Measurements from ENCODE around the gene NOA1.

The NOA1 gene

DNA sequence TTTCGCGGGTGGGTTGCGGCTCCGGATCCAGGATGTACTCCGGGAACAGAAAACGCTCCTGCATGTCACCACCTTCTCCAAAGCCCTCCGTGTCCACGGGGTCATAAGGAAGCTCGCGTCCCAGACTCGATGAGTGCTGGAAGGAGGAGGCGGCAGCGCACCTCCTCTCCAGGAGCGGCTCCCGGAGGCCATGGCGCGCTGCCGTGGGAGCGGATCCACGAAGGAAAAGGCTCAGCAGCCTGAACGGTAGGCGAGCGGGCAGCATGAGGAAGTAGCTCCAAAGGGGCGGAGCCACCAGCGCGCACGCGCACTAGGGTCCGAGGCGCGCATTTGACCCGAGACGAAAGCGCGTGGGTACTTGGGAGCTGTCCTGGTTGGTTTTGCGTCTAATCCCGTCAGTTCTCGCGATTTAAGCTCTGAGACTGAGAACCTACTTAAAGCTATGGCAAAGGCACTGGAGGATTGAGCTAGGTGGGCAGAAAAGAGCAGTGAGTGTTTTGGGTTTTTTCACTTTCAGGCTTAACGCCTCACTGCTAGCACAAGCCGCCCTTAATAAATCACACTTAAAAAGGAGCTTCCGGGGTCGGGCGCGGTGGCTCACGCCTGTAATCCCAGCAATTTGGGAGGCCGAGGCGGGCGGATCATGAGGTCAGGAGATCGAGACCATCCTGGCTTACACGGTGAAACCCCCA lies at the start of gene NOA1:
NOA1 (minus strand) TSS at position 286 of the 692 bp plus-strand sequence; CDS start at position 265, 21 bp downstream.
- peak; percentile 98 to 99 for DNase-seq

DNA sequence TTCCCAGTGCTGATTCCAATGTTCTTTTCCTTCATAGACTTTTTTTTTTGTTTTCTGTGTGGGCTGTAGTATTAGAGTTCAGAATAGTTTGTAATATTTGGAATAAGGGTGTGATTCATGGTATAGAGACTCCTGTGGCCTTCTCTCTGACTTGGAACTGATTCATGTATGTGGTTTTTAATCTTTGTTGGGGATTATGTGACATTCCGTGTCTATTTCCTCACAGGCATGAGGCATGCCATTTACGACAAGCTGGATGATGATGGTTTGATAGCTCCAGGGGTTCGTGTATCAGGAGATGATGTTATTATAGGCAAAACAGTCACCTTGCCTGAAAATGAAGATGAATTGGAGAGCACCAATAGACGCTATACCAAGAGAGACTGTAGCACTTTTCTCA lies 45.7 kb upstream of the NOA1 start:
- no peak for DNase-seq

DNA sequence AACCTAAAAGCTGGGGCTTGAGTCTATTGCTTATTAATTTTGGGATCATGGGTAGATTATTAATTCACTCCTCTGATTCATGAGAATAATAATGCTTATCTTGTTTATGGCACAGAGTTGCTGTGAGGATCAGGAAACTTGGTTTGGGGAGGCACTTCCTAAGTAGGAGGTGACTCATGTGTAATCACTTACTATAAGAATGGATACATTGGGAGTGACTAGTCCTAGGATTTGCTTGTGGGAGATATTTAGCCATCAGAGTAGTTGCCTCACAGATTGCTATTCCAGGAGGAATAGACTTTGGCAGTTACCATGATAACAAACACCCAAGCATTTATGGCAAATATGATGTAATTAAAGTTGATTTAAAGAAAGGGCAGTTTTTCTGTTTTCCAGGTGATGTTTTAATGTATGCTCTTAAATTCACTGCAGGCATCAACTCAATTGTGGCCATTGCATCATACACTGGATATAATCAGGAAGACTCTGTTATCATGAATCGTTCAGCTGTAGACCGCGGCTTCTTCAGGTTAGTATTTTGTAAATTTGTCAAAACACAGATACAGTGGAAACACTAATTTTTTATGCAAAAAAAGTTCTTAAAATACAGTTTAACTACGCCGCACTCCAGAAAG lies 43.2 kb upstream of the NOA1 start:
- DNase-seq = no peak

DNA sequence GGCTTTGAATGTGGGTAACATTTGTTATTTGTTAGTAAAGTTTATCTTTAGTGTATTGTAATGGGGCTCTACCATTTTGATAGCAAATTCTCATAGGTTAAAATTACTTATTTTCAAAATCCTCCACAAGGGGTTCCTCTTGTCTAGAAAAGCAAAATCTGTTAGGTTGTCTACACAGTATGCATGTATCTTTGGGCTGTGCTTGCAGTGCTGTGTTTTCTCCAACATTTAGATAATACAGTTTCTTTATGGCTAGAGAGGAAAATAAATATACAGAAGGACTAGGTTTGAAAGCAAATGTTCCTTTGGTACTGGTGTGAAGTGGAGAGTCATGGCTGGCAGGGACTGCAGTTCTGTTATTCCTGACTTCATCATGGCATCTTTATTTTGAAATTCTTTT lies 41.6 kb upstream of the NOA1 start:
- DNase-seq = no peak

DNA sequence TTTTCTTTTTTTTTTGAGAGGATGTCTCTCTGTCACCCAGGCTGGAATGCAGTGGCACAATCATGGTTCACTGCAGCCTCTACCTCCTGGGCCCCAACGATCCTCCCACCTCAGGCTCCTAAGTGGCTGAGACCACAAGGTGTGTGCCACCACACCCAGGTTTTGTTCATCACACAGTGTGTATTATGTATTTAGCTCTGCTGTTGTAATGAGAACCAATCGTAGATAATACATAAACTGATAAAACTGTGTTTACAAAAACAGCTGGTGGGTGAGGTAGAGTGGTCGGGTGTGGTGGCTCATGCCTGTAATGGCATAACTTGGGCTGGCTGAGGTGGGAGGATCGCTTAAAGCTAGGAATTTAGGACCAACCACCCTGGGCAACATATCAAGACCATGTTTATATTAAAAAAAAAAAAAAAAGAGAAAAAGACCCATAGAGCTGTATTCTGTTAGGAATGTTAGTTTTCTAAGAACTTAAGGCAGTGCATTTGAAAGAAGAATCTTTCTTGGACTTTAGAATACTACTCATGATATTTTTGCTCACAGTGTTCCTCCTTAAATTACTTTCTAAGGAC lies 36.2 kb upstream of the NOA1 start:
- no peak for DNase-seq

DNA sequence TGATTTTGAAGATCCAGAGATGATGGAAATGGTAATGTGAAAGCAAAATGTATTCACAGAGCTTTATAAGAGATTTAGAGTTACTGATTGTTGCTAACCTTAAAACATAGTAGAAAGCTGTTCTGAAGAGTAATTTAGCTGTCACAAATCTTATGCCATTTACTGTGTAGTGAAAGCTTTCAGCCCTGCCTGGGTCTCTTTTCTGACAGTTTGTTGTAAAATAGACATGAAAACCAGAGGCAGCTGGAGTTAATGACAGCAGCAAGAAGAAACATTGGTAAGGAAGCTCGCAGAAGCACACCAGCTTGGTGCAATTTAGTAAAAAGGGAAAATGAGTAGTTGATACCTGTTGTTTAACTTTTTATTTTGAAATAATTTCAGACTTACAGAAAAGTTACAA lies 22.3 kb upstream of the NOA1 start:
- no peak for DNase-seq

DNA sequence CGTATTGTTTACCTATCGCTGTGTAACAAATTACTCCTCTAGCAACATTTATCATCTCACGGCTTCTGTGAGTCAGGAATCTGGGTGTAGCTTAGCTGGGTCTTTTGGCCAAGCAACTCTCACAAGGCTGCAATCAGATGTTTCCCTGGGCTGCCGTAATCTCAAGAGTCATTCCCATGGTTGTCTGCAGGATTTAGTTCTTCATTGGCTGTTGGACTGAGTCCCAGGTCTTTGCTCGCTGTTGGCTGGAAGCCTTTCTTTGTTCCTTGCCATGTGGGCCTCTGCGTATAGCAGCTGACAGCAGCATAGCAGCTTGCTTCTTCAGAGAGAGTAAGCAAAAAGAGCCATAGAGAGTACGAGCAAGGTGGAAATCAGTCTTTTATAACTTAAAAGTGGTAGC lies 18.1 kb upstream of the NOA1 start:
- DNase-seq = no peak

DNA sequence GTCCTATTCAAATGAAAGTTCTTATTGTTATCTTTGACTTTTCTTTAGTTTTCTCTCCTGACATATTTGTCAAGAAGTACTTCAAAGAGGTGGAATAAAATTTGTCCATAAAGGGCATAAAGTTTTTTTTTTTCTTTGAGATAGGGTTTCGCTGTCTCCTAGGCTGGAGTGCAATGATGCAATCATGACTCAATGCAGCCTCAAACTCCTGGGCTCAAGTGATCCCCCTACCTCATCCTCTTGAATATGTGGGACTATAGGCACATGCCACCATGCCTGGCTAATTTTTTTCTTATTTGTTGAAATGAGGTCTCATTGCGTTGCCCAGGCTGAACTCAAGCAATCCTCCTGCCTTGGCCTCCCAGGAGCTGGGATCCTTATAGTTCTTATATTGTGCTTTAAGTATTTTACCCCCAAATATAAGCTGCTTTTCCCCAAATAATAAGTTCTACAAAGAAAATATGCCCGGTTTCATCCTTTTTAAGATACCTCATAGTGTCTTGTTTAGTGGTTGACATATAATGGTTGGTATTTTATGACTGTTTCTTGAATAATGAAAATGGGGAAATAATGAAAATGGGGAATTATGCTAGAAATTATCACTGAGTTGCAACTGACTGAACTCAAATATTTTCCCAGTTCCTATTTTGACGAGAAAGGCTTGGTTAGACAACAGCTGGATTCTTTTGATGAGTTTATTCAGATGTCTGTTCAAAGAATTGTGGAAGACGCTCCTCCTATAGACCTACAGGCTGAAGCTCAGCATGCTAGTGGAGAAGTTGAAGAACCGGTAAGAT lies 12.9 kb upstream of the NOA1 start:
- no peak for DNase-seq

DNA sequence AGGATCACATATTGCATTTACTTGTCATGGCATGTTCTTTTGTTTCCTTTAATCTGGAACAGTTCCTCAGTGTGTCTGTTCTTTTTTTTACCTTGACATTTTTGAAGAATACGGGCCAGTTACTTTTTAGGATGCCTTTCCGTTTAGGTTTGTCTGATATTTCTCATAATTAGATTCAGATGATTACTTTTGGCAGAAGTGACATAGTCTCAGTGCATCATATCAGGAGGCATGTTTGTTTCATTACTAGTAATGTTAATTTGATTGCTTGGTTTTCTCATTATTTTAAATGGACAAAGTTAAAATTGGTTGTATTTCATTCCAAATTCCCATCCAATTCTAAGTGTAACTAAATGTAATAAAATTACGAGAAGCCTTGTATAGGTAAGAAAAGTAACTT lies 9.5 kb upstream of the NOA1 start:
- no peak for DNase-seq

DNA sequence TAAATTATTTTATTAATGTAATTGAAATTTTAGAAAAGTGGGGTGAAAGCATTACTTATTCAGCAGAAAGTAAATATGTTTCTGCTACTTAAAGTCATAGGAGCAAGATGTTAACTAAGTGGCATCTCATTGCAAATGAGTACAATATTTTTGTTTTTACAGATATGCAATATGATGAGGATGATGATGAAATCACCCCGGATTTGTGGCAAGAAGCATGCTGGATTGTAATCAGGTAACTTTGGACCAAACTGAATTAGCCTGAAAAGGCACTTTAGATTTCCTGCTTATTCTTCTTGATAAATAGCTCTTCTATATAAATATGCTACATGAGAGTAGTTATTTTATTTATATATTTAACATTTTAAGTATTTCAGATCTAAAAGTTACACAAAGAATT lies 8.8 kb upstream of the NOA1 start:
- DNase-seq = no peak

DNA sequence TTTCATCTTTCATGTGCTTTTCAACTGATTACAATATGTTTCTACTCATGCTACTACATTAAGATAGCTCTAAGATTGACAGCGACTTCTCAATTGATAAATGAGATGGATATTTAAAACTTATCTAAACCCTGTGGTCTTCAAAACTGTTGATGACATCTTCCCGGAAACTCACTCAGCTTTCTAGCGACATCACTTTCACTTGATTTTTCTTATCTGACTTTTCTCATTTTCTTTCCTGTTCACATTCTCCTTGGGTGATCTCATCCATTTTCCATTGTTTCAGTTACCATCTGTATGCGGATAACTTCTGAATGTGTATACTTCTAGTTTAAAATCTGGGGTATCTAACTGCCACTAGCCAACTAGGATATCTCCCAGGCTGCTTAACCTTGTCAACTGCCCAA lies 4.4 kb upstream of the NOA1 start:
- DNase-seq = no peak

DNA sequence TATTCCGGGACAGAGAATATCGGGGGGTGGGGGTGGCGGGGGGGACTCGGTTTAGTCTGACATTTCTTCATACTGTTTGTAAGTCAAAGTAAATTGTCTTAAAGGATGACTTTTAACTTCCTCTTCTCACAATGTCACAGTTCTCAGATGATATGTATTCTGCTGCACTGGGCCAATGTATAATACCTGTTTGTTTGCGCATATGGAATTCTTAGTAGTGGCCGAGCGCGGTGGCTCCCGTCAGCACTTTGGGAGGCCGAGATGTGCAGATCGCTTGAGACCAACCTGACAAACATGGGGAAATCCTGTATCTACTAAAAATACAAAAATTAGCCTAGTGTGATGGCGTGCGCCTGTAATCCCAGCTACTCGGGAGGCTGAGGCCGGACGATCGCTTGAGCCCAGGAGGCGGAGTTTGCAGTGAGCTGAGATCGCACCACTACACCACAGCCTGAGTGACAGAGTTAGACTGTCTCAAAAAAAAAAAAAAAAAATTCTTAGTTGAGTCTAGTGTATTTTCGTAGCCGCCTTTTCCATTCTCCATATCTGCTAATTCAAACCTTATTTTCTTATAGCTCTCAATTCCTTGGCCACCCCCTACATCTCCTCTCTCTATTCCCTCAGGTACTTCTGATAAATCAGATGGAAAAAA lies 2.1 kb upstream of the NOA1 start:
- DNase-seq = peak; percentile 3 to 10

DNA sequence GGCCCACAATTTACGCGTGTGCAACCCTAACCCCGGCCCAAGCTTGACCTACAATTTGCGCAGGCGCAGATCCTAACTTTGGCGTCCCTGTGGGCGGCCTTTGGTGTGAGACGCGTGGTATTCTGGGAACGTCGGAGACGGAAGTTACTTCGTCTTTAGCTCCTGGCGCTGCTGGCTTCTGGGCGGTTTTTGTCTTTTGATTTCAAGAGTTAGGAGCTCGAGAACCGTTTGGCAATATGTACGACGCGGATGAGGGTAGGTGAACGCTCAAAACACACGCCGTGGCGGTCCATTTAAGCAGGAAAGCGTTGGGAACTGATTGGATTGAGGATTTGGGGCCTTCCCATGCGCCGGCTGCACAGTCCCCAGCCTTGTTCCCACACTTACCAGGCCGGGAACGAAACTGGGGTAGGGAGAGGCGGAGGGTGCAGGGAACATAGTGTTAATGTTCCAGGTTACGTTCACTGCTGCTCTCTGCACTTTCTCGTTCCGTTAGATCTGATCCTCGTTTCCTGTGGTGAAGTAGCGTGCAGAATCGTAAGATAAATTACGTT lies 1.4 kb upstream of the NOA1 start, which contains the start of gene POLR2B:
POLR2B (plus strand) TSS at position 147 of the 554 bp plus-strand sequence; CDS start at position 237, 90 bp downstream.
- peak; percentile 93 to 97 for DNase-seq

DNA sequence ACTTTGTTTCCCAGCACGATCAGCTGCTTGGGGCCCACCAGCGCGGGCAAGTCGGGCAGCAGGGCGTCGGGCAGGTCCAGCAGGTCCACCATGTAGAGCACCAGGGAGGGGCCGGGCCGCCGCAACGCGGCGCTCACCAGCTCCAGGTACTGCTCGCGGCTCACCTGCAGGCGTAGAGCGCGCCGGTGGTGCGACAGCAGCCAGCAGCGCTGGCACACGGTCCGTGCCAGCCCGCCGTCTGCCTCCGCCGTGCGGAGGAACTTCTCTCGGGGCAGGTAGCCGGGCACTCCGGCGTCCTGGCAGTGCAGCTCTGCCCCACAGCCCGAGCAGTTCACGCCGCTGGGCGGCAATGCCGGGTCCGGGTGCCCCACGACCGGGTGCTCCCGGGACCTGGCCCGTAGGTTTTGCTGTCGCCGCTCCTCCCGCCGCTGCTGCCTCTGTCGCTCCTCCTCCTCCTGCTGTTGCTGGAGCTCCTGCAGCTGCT lies 527 bp downstream of the NOA1 start:
- DNase-seq = peak; percentile 18 to 62

DNA sequence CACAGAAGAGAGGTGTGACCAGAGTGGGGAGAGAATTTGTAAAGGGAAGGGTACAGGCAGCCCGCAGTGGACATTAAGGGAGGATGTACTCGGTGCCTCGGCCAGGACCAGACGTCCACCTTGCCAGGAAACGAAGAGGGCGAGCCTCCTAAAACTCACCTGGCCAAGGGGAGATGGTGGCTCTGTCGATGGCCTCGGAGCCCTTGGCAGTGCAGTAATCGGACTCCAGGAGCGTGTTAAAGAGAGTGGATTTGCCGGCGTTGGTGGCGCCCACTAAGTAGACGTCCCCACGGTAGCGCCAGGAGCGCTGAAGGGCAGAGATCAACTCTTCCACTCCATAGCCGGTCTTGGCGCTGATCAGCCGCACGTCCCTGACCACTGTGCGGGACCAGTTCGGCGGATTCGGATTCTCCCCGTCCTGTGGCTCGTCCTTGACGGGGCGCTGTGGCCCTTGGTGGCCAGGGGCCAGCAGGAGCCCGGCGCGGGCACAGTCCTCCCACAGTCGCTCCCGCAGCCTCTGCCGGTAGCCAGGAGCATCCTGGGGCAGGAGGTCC lies 1.0 kb downstream of the NOA1 start:
- DNase-seq = peak in 1 of 2 experiments; percentile 60

DNA sequence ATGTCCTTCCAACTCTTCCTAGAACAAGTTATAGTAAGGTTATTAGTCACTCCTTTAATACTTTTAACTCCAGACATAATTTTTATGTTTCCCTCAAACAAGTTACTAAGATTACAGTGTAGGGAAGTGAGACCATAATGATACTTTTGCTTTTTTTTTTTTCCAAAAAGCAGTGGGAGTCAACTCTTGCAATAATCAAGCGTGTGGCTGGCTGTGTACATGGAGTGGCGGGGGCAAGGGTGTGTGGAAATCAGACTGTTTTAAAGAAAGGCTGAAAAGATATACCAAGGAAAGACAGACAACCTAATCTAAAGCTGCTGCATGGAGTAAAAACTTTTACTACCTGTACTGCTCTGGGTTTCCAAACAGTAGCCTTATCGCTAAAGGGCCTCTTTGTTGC lies 4.1 kb downstream of the NOA1 start:
- DNase-seq = no peak

DNA sequence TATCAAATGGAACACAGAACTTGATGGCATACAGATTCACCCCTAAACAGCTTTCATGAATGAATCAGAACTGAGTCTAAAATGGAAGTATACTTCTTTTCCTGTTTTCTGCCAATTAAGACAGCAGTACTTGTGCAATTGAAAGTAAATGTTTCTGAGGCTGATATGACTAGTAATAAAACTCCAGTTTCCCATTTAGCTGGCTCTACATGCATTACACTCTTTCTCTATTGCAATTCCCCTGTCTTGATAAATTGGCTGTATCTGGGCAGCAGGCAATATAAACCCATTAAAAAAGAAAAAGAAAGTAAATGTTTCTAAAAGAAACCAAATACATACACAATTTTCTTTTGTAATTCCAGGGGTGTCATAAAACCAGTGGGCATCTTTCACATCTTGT lies 4.6 kb downstream of the NOA1 start:
- DNase-seq = no peak

DNA sequence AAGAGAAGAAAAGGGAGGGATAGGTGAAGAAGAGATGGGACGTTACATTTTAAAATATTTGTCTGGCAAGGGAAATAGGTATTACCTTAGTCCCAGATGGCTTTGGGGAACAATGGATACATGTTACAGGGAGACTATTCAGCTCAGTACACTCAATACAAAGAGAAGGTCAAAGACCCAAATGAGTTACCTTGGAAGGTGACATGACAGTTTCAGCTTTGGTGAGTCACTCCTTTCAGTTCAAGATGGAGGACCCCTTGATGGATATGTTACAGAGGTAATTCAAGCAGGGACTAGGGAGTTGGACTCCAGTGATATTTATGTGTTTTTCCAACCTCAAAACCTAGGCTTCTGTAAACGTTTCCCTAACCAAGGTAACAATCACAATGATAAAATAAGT lies 5.0 kb downstream of the NOA1 start:
- no peak for DNase-seq

DNA sequence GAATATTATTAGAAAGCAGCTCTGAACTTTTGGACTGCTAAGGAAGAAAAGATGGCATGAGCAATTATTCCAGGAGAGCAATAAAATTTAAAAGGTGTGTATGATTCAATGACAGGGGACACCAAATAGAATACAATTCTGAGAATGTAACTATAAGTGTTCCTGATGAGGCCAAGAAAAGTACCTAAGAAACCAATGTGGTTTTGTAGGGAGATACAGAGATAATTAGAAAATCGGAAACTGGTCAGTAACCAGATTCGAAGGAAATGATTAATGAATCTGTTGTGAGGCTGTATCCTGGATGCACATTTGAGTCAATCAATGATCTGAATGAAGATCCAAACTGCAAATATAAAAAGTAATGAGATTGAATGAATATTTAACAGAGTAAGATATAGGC lies 6.0 kb downstream of the NOA1 start:
- no peak for DNase-seq

DNA sequence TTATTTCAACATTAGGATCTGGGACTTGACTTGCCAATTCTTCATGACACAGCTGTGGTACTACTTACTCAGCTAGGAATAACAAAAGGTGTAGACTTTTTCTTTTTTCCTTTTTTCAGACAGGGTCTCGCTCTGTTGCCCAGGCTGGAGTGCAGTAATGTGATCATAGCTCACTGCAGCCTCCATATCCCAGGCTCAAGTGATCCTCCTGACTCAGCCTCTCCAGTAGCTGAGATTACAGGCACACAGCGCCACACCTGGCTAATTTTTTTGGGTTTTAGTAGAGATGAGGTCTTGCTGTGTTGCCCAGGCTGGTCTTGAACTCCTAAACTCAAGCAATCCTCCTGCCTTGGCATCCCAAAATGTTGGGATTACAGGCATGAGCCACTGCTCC lies 16.3 kb downstream of the NOA1 start:
- no peak for DNase-seq

DNA sequence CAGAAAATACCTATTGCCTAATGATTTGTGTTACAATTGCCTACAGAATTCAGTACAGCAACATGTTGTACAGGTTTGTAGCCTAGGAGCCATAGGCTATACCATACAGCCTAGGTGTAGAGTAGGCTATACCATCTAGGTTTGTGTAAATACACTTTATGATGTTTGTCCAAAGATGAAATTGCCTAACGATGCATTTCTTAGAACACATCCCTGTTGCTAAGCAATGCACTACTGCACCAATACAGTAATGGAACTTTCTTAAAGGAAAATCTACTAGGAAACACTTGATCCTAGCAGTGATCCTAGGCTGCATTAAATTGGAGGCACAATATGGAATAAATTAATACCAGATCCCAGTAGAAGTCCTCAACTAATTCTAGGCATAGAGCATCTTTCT lies 18.3 kb downstream of the NOA1 start:
- no peak for DNase-seq

DNA sequence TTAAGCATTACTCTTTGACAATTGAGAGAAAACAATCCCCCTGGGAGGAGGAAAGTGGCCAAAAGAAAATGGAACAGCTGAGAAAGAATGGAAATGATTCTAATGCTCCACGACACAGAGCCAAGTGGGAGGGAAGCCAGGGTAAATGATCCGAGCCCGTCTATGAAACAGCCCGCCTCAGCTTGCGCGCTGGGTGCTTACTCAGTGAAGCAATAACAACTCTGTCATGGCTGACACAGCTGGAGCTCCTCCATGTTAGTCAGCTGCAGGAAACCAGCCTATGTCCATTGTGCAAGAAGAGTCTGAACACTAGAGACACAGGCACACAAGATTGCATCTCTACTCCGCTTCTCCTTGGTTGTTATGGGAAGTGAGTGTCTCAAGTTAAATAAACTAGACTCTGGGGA lies 19.3 kb downstream of the NOA1 start:
- no peak for DNase-seq

All from NCI-H526 (cell line).